D721Med (cell line): Measurements from ENCODE around the gene IMPA2.

Source experiments
- DNase-seq: peaks from one replicate; pipeline ENCODE4 v3.0.0; 2011; ENCODE audit warnings: low spot score; ENCODE audit not compliant: insufficient read length
- FAIRE-seq: peaks from 2 replicates; lab custom pipeline; 2011; peaks lifted over from hg19 to GRCh38; lab: Jason Lieb, UNC
- CTCF ChIP-seq: IDR thresholded peaks from 2 replicates; pipeline ENCODE4 v1.5.1; 2012; ENCODE audit warnings: mild to moderate bottlenecking, control low read depth; ENCODE audit not compliant: insufficient read depth; ENCODE audit errors: missing control alignments

Gene IMPA2

GRCh38 chr18:12032786-12033642 is 51.7 kb downstream of the IMPA2 start:
- DNase-seq (no peak), FAIRE-seq (no peak)
- no peak for TF ChIP-seq CTCF

- DNase-seq (no peak), FAIRE-seq (no peak)
- no peak for TF ChIP-seq CTCF
Observed at GRCh38 chr18:12033643-12034025, 52.3 kb downstream of the IMPA2 start.

- DNase-seq = no peak
- no peak for FAIRE-seq
- no peak for TF ChIP-seq CTCF
Observed at GRCh38 chr18:12034241-12035100, 53.2 kb downstream of the IMPA2 start.

GRCh38 chr18:12035481-12035880 is 54.2 kb downstream of the IMPA2 start:
- TF ChIP-seq CTCF = no peak
- FAIRE-seq = no peak

GRCh38 chr18:12036201-12036751 is 55.0 kb downstream of the IMPA2 start:
- DNase-seq = no peak
- no peak for TF ChIP-seq CTCF
- no peak for FAIRE-seq

More at GRCh38 chr18:12035481-12035880, 54.2 kb downstream of the IMPA2 start:
- DNase-seq = no peak

- FAIRE-seq (no peak), DNase-seq (no peak)
- no peak for TF ChIP-seq CTCF
Observed at GRCh38 chr18:12038082-12038638, 56.9 kb downstream of the IMPA2 start.
